ENCODE results near the gene CHKB. TPM values are rescaled to one million over a fixed set of nuclear protein-coding genes. Genes with fewer than 3 reads are reported as not detected.

The CHKB gene
- total RNA-seq, 1 experiment from 2014 or later = 55.1 TPM

GRCh38 chr22:50587407-50587806, 4.8 kb upstream of the CHKB start:
- ChIA-PET POLR2A (no interaction called here), CTCF (no interaction called here), RAD21 (ENCODE audit: low non-redundant PET in 1 of 2, low total read pairs in 2 of 2, uncharacterized antibody in 2 of 2, unreplicated experiment in 2 of 2) (no interaction called here)
- Histone ChIP-seq H3K27ac (ENCODE audit: low read depth, low read length) (no peak overlapping the region), H3K4me1 (ENCODE audit: control insufficient read depth in 1 of 2, insufficient read depth in 2 of 2, low read length in 2 of 2) (peaks cover 0 to 14% of the 10 kb centered on the region in 2 experiments; a peak in 3 of 4 replicates), H3K9ac (ENCODE audit: low read length) (no peak overlapping the region), H3K79me2 (ENCODE audit: insufficient read depth, low read length) (peaks cover 7% of the 10 kb centered on the region; the same call in 1 of the 2 replicates), H2AFZ (ENCODE audit: low read depth, low read length, poor library complexity, severe bottlenecking) (no peak overlapping the region), H3K9me2 (ENCODE audit: insufficient read depth) (no peaks in the 10 kb centered on the region), H4K20me1 (ENCODE audit: insufficient read depth) (no peaks in the 10 kb centered on the region), H3K36me3 (ENCODE audit: control insufficient read depth in 1 of 2, insufficient read depth in 2 of 2, low read length in 2 of 2) (no peaks in the 10 kb centered on the region), H3K4me3 (replicated peaks in 1 of 2; ENCODE audit: low read depth in 1 of 2, low read length in 2 of 2) (no peak overlapping the region), H3K4me2 (ENCODE audit: low read length) (no peak overlapping the region), H3K9me3 (ENCODE audit: control insufficient read depth in 1 of 2, insufficient read depth in 1 of 2, low read depth in 1 of 2, low read length in 2 of 2) (no peaks in the 10 kb centered on the region), H3K27me3 (ENCODE audit: insufficient read depth, low read length) (no peaks in the 10 kb centered on the region)
- ATAC-seq = no peak
- no TSS peak for BruUV-seq (replicated peaks)
- intact Hi-C loops (cut with micrococcal nuclease) = no loop called here
- TF ChIP-seq SIN3A (IDR thresholded peaks at IDR 0.05; ENCODE audit: low read depth) (no peak), POLR2AphosphoS5 (IDR thresholded peaks at IDR 0.05; ENCODE audit: low read depth, low read length) (no peak), ZBTB33 (IDR thresholded peaks at IDR 0.05; ENCODE audit: extremely low read depth, insufficient replicate concordance, low read length) (no peak), POLR2A (IDR thresholded peaks at IDR 0.05; ENCODE audit: borderline replicate concordance, extremely low read depth, insufficient read depth, insufficient read length) (no peak), ZFX (IDR thresholded peaks at IDR 0.05) (no peak), ELF1 (IDR thresholded peaks at IDR 0.05; ENCODE audit: borderline replicate concordance, low read depth) (no peak), TCF7L2 (IDR thresholded peaks at IDR 0.05; ENCODE audit: borderline replicate concordance, extremely low read depth, insufficient read depth, insufficient read length) (no peak), SRF (IDR thresholded peaks at IDR 0.05; ENCODE audit: low read depth) (no peak), EZH2phosphoT487 (IDR thresholded peaks at IDR 0.05; ENCODE audit: borderline replicate concordance) (no peak), YY1 (IDR thresholded peaks at IDR 0.05; ENCODE audit: extremely low read depth, insufficient replicate concordance, low read depth, low read length) (no peak), REST (IDR thresholded peaks at IDR 0.05; ENCODE audit: low read depth) (no peak), RAD21 (IDR thresholded peaks at IDR 0.05; ENCODE audit: low read depth) (no peak), SP1 (IDR thresholded peaks at IDR 0.05; ENCODE audit: low read depth) (no peak), CTCF (IDR thresholded peaks at IDR 0.05 in 2 of 3, conservative IDR thresholded peaks at IDR 0.05 in 1 of 3; ENCODE audit: borderline replicate concordance in 1 of 3, insufficient read depth in 1 of 3, low read depth in 2 of 3, low read length in 2 of 3) (no peak), EZH2 (IDR thresholded peaks at IDR 0.05) (no peak), MAX (IDR thresholded peaks at IDR 0.05) (no peak), EGR1 (IDR thresholded peaks at IDR 0.05; ENCODE audit: low read depth) (no peak), JUND (IDR thresholded peaks at IDR 0.05) (no peak), ZNF274 (IDR thresholded peaks at IDR 0.05; ENCODE audit: low read depth, low read length) (no peak)
- no peak for DNase-seq (ENCODE audit: low read depth, low spot score)
